ENCODE measurements around the gene MPLKIP. TPM values are rescaled to one million over a fixed set of nuclear protein-coding genes. Genes with fewer than 3 reads are reported as not detected.

Gene MPLKIP
- total RNA-seq, 1 experiment from 2014 or later = 62.7 TPM

DNA sequence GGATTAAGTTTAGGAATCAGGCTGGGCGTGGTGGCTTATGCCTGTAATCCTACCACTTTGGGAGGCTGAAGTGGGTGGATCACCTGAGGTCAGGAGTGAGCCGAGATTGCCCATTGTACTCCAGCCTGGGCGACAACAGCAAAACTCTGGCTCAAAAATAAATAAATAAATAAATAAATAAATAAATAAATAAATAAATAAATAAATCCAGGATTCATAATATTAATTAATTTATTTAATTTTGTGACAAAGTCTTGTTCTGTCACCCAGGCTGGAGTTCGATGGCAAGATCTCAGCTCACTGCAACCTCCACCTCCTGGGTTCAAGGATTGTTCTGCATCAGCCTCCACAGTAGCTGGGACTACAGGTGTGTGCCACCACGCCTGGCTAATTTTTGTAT, 4.6 kb upstream of the MPLKIP start:
- no peaks in the 10 kb centered on the region for H3K27me3 Mint-ChIP-seq (ENCODE audit: unreplicated experiment)
- BruUV-seq (replicated peaks) = no TSS peak
- TF ChIP-seq, protein P1, sequence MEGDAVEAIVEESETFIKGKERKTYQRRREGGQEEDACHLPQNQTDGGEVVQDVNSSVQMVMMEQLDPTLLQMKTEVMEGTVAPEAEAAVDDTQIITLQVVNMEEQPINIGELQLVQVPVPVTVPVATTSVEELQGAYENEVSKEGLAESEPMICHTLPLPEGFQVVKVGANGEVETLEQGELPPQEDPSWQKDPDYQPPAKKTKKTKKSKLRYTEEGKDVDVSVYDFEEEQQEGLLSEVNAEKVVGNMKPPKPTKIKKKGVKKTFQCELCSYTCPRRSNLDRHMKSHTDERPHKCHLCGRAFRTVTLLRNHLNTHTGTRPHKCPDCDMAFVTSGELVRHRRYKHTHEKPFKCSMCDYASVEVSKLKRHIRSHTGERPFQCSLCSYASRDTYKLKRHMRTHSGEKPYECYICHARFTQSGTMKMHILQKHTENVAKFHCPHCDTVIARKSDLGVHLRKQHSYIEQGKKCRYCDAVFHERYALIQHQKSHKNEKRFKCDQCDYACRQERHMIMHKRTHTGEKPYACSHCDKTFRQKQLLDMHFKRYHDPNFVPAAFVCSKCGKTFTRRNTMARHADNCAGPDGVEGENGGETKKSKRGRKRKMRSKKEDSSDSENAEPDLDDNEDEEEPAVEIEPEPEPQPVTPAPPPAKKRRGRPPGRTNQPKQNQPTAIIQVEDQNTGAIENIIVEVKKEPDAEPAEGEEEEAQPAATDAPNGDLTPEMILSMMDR (IDR thresholded peaks at IDR 0.05; ENCODE audit: unreplicated experiment) = no peak
- no peak for DNase-seq
- peaks cover 16% of the 10 kb centered on the region for H3K36me3 Mint-ChIP-seq (ENCODE audit: insufficient read depth, unreplicated experiment)
- peaks cover 3% of the 10 kb centered on the region for H3K9me3 Mint-ChIP-seq (ENCODE audit: low read depth, unreplicated experiment)
- intact Hi-C loops (cut with micrococcal nuclease; ENCODE audit: unreplicated experiment) = loop anchor here (10.0 kb wide), 1 partner anchor 244 kb away; no protein-coding TSS in a partner anchor
- H3K27ac Mint-ChIP-seq (ENCODE audit: unreplicated experiment) = no peak overlapping the region
- CTCF ChIA-PET = interaction anchor here (0.6 kb wide), 1 partner anchor 366 kb away, joined by 3 read pairs; no protein-coding TSS in a partner anchor
- peaks cover 8% of the 10 kb centered on the region for H3K4me1 Mint-ChIP-seq (ENCODE audit: low read depth, unreplicated experiment)
- no peak overlapping the region for H3K4me3 Mint-ChIP-seq (ENCODE audit: low read depth, unreplicated experiment)

DNA sequence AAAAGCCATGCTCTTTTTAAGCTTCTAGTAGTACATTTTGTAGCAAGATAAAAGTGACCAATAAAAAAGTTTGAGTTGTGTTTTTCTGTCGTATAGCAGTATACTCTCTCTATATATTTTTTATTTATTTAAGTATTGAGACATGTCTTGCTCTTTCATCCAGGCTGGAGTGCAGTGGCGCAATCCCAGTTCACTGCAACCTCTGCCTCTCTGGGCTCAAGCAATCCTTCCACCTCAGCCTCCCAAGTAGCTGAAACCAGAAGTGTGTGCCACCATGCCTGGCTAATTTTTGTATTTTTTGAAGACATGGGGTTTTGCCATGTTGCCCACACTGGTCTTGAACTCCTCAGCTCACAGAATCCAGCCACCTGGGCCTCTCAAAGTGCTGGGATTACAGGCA, 3.1 kb upstream of the MPLKIP start:
- intact Hi-C loops (cut with micrococcal nuclease; ENCODE audit: unreplicated experiment) = loop anchor here (10.0 kb wide), 1 partner anchor 243 kb away; no protein-coding TSS in a partner anchor
- Mint-ChIP-seq H3K27ac (ENCODE audit: unreplicated experiment) (no peak overlapping the region), H3K36me3 (ENCODE audit: insufficient read depth, unreplicated experiment) (peaks cover 23% of the 10 kb centered on the region), H3K4me1 (ENCODE audit: low read depth, unreplicated experiment) (peaks cover 16% of the 10 kb centered on the region), H3K4me3 (ENCODE audit: low read depth, unreplicated experiment) (no peak overlapping the region), H3K9me3 (ENCODE audit: low read depth, unreplicated experiment) (peaks cover 3% of the 10 kb centered on the region), H3K27me3 (ENCODE audit: unreplicated experiment) (no peaks in the 10 kb centered on the region)
- TF ChIP-seq, protein P1 (IDR thresholded peaks at IDR 0.05; ENCODE audit: unreplicated experiment) = no peak
- CTCF ChIA-PET = no interaction called here
- no peak for DNase-seq
- BruUV-seq (replicated peaks) = no TSS peak

DNA sequence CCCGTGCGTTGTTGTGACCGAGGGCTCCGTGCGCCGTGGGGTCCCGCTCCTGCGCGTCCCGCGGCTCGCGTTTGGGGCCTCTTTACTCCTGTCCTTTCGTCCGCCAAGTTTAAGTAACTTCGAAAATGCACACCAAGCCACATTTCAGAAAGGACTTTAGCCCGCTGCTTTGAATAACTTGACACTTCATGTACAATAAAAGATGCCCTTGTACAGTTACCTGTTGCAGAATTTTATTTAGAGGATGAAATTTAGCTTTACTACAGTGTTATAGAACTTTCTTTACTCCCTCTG, 842 bp upstream of the MPLKIP start:
- Mint-ChIP-seq H3K4me3 (ENCODE audit: low read depth, unreplicated experiment) (peak overlapping the region; percentile 96), H3K36me3 (ENCODE audit: insufficient read depth, unreplicated experiment) (peaks cover 36% of the 10 kb centered on the region), H3K9me3 (ENCODE audit: low read depth, unreplicated experiment) (no peaks in the 10 kb centered on the region), H3K27me3 (ENCODE audit: unreplicated experiment) (no peaks in the 10 kb centered on the region), H3K27ac (ENCODE audit: unreplicated experiment) (no peak overlapping the region), H3K4me1 (ENCODE audit: low read depth, unreplicated experiment) (peaks cover 24% of the 10 kb centered on the region)
- TF ChIP-seq, protein P1 (IDR thresholded peaks at IDR 0.05; ENCODE audit: unreplicated experiment) = no peak
- no TSS peak for BruUV-seq (replicated peaks)
- no peak for DNase-seq
- intact Hi-C loops (cut with micrococcal nuclease; ENCODE audit: unreplicated experiment) = loop anchor here (10.0 kb wide), 1 partner anchor 240 kb away; no protein-coding TSS in a partner anchor
- CTCF ChIA-PET = interaction anchor here (0.5 to 1.3 kb wide), 5 partner anchors 13 to 546 kb away, joined by 3 to 4 read pairs (median 3); no protein-coding TSS in a partner anchor

DNA sequence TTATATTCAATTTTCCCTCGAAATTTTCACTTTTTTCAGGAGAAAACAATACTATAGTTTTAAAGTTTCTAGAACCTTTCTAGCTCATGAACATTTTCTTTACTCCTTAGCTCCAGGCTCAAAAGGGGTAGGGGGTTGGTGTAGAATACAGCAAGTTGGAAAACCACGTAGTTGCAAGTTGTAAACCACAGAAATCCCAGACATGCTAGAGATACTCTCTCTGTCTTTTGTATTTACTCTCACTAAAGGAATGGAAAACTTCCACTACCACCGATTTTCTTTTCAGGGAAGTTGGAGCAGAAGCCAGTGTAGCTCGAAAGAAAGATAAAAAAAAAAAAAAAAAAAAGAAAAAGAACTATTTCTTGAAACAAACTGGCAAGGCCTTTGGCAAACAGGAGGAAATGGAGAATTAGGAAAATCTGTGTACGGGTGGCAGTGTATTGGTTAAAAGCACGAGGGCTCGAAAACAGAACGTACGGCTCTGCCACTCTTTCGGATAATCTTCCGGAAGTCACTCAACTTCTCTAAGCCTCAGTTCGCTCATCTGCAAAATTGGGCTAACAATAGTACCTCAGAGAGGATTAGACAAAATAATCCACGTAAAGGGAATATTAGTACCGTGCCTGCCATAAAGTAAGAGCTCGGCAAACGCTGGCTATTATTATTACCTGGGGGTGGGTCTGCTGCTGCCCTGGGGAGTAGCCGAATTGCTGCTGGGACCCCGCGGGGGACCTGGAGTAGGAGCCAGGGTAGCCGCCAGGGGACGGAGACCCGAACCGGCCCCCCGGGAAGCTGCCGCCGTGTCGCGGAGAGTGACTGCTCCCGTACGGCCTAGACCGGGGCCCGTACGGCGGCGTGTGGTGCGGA, 628 bp downstream of the MPLKIP start:
- H3K4me1 Mint-ChIP-seq (ENCODE audit: low read depth, unreplicated experiment) = peaks cover 24% of the 10 kb centered on the region
- H3K27ac Mint-ChIP-seq (ENCODE audit: unreplicated experiment) = peak overlapping the region; percentile 95
- intact Hi-C loops (cut with micrococcal nuclease; ENCODE audit: unreplicated experiment) = loop anchor here (10.0 kb wide), 1 partner anchor 239 kb away; no protein-coding TSS in a partner anchor
- peaks cover 41% of the 10 kb centered on the region for H3K36me3 Mint-ChIP-seq (ENCODE audit: insufficient read depth, unreplicated experiment)
- BruUV-seq (replicated peaks) = TSS peak; percentile 69
- DNase-seq = no peak
- CTCF ChIA-PET = interaction anchor here (0.6 to 2.0 kb wide), 5 partner anchors 13 to 237 kb away, joined by 3 to 4 read pairs (median 3); no protein-coding TSS in a partner anchor
- TF ChIP-seq, protein P1 (IDR thresholded peaks at IDR 0.05; ENCODE audit: unreplicated experiment) = no peak
- peak overlapping the region; percentile 96 for H3K4me3 Mint-ChIP-seq (ENCODE audit: low read depth, unreplicated experiment)
- no peaks in the 10 kb centered on the region for H3K27me3 Mint-ChIP-seq (ENCODE audit: unreplicated experiment)
- no peaks in the 10 kb centered on the region for H3K9me3 Mint-ChIP-seq (ENCODE audit: low read depth, unreplicated experiment)
